GM23338 (cell line): Measurements from ENCODE around the gene TMEM51. TPM values are rescaled to one million over a fixed set of nuclear protein-coding genes. Genes with fewer than 3 reads are reported as not detected.

Experiments
- polyA plus RNA-seq: library from polyadenylated mRNA; unstranded; fragments of >200 nt; fragmentation: Nextera tagmentation; extraction: Ambion mirVana; gene quantifications from 2 replicates; pipeline ENCODE4 v1.2.1, GENCODE V29; 2016
- total RNA-seq: library from RNA; depleted of rRNA; stranded (reverse); fragments of >200 nt; shearing (Covaris generic); gene quantifications from 2 replicates; pipeline ENCODE4 v1.2.3, GENCODE V29; 2014; rRNA removed

The TMEM51 gene
- total and polyA plus RNA-seq, 2 experiments from 2014 or later: 4.0 to 5.2 TPM

Other genes starting within 250 kb of the TMEM51 start
- gene FHAD1, start 93.5 kb downstream of the TMEM51 start, total RNA-seq: 1.9 and 3.3 TPM in 2 replicates
- gene FHAD1, start 93.5 kb downstream of the TMEM51 start, polyA plus RNA-seq: 1.8 and 2.5 TPM in 2 replicates